Fibroblast of mammary gland (primary cell): ENCODE results near the gene CTNND2.

ENCODE experiments used
- DNase-seq: peaks from one replicate; pipeline ENCODE4 v3.0.0-alpha.2; 2010; ENCODE audit warnings: low read depth
- H3K4me3 ChIP-seq: 2 replicates; pipeline ENCODE4 v1.5.1; 2011; ENCODE audit warnings: low read depth, mild to moderate bottlenecking, low read length, moderate library complexity; ENCODE audit not compliant: control insufficient read depth
- CTCF ChIP-seq: conservative IDR thresholded peaks from 2 replicates; pipeline ENCODE4 v1.5.1; 2011; ENCODE audit warnings: low read depth, low read length, inconsistent platforms; ENCODE audit not compliant: control insufficient read depth, insufficient read depth

Gene CTNND2

GRCh38 chr5:10927608-10928007, 976.6 kb downstream of the CTNND2 start:
- DNase-seq: no peak
- no peak overlapping the region for H3K4me3 ChIP-seq
- no peak for TF ChIP-seq CTCF

- no peak for DNase-seq
- TF ChIP-seq CTCF: no peak
- no peak overlapping the region for H3K4me3 ChIP-seq
These were observed 980.9 kb downstream of the CTNND2 start for GRCh38 chr5:10923310-10923709.
